UCSD-AML1 (cell line): ENCODE data around the gene MLNR.

Experiments
- DNase-seq: peaks from one replicate; lab custom pipeline; 2025; ENCODE audit not compliant: unreplicated experiment; lab: John Stamatoyannopoulos, UW

MLNR gene

DNA sequence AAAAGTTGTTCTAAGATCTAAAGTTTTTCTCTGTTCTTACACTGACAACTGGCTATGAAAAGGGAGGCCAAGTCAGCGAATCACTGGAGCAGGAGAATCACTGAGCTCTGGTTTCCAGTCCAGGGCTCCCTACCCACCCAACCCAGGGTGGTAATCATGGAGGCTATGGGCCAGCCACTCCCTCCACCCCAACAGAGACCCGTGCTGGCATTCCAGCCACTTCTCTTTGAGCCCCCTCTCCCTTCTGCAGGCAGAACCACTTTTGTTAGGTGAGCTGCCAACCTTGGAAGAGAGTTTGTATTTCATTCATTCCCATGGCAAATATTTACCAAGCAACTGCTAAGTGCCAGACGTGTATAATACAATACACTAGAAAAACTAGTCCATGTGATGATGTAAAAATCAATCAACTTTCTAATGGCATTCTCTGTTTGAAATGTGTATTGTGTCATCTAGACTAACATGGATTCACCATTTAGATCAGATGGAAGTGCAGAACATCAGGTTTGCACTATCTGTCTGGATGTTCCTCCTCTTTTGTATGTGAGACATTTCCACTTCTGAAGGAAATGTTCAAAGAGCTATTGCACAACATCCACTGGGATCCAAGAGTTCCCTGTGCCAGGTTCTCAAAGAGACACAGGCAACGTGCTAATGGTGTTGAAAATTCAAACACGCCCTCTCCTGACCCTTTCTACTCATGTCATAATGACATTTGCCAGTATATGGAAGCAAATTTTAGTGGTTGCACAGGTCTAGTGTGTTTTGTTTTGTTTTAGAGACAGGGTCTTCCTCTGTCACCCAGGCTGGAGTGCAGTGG lies 5.3 kb downstream of the MLNR start:
- no peak for DNase-seq

DNA sequence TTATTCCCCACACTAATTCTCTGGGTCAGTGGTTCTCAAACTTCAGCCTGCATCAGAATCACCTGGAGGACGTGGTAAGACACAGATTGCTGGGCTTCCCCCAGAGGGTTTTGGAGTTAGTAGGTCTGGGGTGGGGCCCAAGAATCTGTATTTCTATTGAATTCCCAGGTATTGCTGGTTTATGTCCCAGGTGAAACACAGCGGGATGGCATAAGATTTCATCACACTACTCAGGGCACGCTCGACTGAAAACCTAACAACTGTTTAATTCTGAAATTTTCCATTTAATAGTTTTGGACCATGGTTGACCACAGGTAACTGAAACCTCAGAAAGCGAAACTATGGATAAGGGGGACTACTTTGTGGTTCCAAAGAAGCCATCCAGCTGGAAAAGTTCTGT lies 6.5 kb downstream of the MLNR start:
- no peak for DNase-seq

DNA sequence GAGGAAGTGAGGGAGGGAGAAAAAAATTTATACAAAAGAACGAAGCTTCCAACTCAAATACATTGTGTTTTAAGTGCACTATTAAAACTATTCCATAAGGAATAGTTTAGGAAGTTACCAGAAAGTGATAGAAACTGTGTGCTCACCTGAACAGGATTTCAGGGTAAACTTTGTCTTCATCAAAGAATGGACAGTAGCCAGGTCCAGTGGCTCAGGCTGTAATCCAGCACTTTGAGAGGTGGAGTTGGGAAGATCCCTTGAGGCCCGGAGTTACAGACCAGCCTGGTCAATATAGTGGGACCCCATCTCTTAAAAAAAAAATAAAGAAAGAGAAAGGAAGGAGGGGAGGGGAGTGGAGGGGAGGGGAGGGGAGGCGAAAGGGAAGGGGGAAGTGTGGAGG lies 14.6 kb downstream of the MLNR start:
- no peak for DNase-seq

DNA sequence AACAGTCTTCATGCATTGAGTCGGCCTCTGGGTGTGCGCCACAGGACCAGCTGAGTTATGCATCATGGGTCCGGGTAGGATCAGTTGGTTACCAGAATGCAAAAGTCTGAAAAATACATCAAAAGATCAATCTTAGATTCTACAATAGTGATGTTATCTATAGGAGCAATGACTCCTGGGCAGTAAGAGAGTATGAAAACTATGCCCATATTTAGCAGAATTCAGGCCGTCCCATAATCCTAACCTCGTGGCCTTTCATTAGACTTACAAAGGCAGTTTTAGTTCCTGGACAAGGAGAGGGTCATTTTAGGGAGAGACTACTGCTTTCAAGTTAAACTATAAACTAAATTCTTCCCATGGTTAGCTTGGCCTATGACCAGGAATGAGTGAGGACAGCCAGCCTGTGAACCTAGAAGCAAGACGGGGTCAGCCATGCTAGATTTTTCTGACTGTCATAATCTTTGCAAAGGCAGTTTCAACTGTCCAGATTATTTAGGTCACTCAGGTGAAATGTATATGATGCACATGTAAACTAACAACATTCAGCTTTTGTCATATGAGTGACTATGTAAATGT lies 15.8 kb downstream of the MLNR start:
- DNase-seq, result no peak

DNA sequence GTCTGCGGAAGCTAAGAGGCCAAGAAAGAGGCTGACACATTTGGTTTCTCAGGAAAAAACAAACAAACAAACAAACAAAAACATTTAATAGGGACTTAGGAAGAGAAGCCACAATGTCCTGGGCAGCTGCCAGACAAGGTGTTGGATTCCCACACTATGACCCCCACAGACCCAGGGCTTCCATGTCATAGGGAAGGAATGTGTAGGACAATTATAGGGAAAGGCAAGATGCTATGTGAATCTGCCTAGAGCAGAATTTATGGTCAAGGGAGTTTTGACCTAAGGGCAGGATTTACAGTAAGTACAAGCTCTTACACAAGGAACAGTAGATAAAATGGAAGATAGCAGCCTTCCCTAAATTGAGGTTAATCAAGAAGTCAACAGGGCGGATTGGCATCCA lies 18.5 kb downstream of the MLNR start:
- no peak for DNase-seq

DNA sequence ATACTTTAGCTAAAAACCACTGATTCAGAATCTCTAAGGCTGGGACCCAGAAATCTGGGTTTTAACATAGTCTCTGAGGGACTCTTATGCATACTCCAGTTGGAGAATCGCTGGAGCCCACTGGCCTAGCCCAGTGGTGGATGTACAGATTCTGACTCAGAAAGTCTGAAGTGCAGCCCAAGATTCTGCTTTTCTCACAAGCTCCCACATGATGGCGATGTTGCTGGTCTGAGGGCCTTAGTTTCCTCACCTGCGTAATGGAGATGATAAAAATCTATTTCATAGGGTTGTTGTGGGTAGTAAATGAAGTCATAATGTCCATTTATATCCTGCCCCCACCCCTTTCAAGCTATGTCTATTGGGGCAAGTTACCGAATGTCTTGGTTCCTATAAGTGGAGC lies 19.9 kb downstream of the MLNR start:
- DNase-seq, result peak; percentile 18

DNA sequence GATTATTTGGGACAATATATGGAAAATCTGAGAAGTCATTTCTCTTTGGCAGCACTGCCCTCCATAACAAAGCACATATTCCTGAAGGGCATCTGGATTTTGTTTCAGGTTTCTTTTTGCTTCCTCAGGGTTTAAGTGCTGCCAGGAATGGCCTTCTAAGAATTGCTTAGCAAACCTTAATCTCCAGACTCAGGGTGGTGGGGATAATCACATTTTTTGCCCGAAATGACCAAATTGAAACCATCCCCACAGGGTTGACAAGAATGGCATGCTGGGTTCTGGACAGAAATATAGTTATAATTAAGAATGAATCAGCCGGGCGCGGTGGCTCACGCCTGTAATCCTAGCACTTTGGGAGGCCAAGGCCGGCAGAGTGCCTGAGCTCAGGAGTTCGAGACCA lies 21.2 kb downstream of the MLNR start:
- DNase-seq, result no peak

DNA sequence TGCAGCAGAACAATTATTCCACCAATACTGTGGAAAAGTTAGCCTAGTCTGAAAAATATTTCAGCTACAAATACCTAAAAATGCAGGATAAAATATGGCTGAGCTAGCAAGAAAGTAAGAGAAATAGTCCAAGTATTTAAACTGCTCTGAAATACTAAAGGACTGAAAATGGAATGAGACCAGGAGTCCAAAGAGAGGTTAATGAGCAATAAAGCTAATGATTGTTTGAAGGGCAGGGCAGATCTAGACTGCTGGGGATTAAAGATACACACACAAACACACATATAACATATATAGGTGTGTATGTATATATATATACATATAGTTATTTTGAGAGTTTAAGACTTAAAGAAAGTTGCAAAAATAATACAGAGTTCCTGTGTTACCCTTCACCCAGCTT lies 25.0 kb downstream of the MLNR start:
- no peak for DNase-seq

DNA sequence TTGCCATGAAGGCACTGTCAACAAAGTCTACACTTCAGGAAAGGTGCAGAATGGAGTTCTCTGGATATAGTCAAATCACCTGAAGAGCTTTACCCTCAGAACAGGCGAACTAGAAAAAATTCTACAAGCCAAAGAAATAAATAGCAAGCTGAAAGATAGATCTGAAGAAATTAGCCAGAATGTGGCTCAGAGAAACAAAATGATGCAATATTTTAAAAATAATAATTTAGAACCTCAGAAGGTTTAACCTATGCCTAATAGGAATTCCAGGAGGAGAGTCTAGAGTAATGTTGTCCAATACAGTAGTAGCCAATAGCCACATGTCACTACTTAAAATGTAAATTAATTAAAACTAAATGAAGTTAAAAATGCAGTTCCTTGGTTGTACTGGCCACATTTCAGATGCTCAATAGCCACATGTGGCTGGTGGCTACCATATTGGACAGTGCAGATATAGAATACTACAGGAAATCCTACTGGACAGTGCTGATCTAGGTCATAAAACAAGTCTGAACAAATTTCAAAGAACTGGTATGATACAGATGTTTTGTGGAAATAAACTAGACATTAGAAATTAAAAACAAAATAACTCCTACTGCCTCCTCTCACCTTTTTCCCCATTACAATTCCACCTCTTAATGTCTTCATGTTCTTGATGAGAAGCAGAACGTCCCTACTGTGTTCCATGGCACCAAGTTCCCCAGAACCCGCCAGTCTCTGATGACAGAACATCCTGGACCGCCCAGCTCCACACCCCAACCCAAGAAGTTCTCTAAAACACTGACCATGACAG lies 26.9 kb downstream of the MLNR start:
- no peak for DNase-seq

DNA sequence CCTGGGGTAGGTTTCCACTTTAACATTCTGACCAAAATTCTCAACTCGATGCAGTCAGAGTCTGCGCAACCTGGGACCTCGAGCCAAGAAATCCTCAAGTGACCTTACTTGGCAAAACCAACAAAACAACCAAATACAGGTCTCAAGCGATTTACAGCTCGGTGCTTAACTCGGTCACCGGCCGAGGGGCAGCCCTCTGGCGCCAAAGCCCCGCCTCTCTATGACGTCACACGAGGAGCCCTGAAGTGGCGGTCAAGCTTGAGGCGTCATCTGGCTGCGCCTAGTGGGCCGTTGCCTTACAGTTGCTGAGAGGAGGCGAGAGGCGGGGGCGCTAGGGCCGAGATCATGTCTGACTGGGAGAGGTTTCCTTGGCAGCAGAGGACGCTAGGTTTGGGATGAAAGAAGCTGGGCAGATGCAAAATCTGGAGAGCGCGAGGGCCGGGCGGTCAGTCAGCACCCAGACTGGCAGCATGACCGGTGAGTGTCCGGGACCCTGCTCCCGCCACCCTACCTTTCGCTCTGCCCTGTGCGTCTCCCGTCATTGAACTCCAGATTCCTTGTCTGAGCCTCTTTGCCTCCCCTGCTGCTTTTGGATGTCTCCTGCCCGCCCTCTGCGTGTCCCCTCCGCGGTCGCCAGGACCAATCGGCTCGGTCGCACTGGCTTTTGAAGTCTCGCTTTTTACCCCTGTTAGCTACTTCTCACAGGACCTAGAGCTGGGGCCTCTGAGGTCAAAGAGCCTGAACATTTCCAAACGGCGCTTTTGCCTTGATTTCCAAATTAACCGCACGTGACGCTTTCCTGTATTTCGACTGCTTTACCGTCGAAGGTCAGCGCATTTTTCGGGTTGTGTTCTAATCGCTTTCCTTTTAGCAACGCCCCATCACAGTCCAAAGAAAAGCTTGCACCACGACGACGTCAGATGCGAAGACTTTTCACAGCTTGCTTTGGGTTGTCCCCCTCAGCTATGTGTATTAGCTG lies 27.8 kb downstream of the MLNR start, which contains the start of gene CDADC1:
TSS of gene CDADC1 (plus strand) at position 283 of the 979 bp plus-strand sequence. CDS start at position 396, 113 bp downstream.
- DNase-seq, result peak; percentile 95

DNA sequence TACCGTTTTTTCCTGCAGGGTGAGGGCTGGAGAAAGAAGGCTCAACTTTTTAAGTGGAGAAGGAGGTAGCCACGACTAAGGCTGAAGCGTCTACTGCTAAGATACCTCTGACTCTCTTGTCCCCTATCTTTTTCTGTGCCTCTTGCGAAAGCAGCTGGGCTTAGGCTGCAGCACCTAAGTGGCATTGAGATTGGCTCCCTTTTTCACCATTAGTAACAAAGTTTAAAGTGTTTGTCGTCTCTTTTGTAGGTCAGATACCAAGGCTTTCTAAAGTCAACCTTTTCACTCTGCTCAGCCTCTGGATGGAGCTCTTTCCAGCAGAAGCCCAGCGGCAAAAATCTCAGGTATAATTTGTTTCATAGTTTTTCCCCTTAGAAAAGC lies 28.5 kb downstream of the MLNR start:
- no peak for DNase-seq

DNA sequence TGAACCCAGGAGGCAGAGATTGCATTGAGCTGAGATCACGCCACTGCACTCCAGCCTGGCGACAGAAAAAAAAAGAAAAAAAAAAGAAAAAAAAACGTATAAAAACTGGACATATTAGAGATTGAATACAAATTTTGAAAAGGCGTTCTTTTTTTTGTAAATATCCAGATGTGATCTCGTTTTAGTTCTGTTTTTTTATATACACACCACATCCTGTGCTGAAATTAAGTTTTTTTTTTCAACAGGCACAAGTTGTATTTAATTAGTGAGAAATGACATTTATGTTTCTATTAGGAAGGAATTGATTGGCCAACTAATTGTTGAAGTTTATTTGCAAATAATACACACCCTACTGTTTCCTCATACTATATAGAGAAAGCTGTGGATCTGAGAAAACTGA lies 31.2 kb downstream of the MLNR start:
- DNase-seq, result no peak

DNA sequence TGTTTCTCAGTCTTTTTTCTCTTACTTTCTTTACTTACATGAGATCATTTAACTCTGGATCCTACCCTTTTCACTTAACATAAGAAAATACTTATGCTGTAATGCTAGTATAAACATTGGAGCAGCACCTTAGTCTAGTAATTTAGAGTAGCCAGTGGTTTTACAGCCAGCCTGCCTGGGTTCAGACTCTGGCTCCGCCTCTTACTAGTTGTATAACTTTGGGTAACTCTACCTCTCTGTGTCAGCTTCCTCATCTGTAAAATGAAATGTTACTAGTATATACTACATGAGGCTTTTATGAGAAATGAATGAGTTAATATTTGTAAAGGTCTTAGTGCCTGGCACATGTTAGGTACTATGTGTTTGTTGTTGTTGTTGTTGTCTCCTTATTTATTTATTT lies 33.2 kb downstream of the MLNR start:
- DNase-seq, result no peak

DNA sequence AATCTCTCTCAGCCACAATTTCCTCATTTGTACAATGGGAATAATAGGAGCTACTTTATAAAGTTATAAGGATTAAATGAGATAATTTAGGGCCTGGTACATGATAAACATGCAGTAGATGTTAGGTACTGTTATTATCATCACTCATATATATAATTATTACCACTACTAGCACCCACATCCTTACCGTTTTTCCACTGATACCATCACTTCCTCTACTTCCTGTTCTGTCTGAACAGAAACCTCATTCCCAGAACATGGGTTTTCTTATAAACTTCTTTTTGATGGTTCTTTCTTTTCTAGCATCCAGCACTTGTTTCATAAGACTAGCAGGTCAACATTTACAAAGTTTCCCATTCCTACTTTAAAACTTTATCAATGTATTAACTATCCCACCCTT lies 33.9 kb downstream of the MLNR start:
- DNase-seq, result no peak

DNA sequence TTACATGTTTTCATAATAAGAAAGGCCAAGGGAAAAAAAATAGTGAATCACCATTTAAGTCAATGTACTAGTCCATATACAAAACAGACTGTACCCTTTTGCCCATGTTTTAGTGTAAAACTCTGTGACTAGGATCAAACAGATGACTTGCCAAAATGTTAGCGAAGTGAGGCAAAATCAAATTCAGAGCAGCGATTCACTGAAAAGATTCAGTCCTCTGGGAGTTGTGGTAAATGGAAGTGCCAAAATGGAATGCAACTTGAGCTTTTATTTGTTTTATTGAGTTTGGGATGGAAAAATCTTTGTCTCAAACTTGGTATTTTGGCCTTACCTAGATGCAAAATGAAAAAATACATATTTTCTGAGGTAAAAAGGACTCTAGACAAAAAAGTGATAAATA lies 36.7 kb downstream of the MLNR start:
- no peak for DNase-seq

DNA sequence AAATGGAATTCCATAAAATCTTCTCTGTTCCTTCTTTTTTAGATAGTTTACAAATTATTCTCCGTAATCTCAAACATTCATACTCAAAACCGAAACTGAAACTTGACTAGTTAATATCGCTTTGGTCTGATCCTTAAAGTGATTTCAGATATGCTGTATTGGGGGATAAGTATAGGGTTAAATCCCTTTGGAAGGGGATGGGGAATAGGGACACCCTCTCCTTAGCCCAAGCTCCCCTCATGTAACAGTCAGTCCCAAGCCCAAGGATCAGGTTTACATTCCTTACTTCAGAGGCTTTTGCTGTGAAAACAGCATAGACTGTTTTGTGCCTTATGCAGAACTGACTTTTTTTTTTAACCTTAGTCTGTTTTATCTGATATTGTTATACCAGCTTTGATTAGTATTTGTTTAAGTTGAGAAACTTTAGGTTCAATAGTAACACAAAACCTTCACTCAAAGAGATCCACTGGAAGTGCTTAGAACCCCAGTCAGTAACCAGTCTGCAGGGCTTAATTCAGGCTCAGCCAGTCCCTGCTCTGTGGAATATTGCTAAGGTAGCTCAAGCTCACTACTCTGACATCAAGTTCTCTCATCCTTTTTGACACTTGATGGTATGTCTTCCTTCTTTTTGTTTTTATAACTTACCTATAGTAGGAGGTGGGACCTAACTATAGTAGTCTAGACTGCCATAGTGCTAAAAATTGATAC lies 38.1 kb downstream of the MLNR start:
- DNase-seq, result no peak

DNA sequence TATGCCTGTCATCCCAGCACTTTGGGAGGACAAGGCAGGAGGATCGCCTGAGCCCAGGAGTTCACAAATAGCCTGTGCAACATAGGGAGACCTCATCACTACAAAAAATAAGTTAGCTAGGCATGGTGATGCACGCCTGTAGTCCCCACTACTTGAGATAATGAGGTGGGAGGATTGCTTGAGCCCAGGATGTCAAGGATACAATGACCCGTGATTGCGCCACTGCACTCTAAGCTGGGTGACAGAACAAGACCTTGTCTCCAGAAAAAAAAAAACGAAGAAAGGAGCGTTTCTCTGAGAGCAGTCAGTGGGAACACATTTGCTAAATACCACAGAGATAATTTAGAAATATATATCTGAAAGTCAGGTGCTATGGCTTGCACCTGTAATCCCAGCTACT lies 39.4 kb downstream of the MLNR start:
- no peak for DNase-seq

DNA sequence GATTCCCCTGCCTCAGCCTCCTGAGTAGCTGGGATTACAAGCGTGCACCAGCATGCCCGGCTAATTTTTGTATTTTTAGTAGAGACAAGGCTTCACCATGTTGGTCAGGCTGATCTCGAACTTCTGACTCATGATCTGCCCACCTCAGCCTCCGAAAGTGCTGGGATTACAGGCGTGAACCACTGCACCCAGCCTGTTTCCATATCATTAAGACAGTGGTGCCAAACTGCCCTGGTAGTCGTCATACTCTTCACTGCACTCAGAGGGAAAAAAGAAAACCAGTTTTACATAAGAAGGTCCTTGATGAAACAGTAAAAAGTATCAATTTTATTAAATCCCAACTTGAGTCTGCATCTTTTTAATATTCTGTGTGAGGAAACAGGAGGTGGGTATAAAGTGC lies 42.5 kb downstream of the MLNR start:
- DNase-seq, result no peak

DNA sequence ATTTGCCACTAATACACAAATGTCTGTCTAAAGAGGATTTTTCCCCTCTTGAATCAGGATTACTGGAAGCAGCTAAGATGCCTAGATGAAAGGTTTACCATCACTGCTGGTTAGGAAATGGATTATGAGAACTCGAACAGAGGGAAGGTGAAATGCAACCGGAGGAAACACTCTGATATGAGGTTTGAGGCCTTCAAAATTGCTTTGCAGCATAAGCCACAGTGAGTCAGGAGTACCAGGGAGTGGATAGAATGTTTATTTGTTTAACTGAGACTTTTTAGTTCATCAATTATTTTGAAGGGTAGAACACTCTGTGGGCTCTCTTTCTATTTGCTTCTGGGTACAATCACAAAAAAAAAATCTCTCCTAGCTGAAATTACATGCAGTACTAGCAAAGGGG lies 45.7 kb downstream of the MLNR start:
- no peak for DNase-seq

DNA sequence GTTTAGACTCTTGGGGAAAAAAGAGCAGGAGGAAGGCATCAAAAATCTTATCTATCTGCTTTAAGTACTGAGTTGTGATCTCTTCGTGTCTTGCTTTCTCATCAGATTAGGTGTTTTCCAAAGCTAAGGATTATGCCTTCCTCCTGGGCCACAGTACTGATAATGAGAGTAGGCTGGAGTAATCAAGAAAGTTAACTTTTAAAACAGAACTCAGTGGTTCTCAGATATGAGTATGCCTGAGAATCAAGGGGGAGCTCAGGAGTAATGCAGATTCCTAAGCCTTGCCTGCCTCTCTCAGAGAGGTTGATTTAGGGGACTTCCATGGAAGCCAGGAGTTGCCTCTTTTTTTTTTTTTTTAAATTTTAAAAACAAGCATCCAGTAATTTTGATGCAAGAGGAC lies 51.1 kb downstream of the MLNR start:
- no peak for DNase-seq
